GM23338 (cell line): ENCODE measurements around the gene GUCA2B.

ENCODE experiments used
- CTCF ChIP-seq, 2 experiments: fragments of 200-600 bp in 1 of 2; sonication (generic) in 1 of 2; conservative IDR thresholded peaks; 2 replicates each; pipeline versions ENCODE4 v1.5.1 to v1.6.1; 2016 to 2017; ENCODE audit warnings: antibody characterized with exemption in 2 of 2, low read depth in 2 of 2, mild to moderate bottlenecking in 2 of 2, moderate library complexity in 1 of 2
- EZH2phosphoT487 ChIP-seq: fragments of 200-600 bp; sonication (generic); IDR thresholded peaks from one replicate; pipeline ENCODE4 v1.8.1; 2018; ENCODE audit warnings: antibody characterized with exemption; ENCODE audit not compliant: unreplicated experiment
- POLR2AphosphoS5 ChIP-seq: IDR thresholded peaks from 2 replicates; pipeline ENCODE4 v1.6.1; 2016; ENCODE audit warnings: antibody characterized with exemption, low read depth
- ZNF114 ChIP-seq: fragments of 250-450 bp; sonication (Bioruptor Pico); IDR thresholded peaks from 2 replicates; pipeline ENCODE4 v1.5.0; 2020; ENCODE audit warnings: mild to moderate bottlenecking, moderate library complexity

DNA sequence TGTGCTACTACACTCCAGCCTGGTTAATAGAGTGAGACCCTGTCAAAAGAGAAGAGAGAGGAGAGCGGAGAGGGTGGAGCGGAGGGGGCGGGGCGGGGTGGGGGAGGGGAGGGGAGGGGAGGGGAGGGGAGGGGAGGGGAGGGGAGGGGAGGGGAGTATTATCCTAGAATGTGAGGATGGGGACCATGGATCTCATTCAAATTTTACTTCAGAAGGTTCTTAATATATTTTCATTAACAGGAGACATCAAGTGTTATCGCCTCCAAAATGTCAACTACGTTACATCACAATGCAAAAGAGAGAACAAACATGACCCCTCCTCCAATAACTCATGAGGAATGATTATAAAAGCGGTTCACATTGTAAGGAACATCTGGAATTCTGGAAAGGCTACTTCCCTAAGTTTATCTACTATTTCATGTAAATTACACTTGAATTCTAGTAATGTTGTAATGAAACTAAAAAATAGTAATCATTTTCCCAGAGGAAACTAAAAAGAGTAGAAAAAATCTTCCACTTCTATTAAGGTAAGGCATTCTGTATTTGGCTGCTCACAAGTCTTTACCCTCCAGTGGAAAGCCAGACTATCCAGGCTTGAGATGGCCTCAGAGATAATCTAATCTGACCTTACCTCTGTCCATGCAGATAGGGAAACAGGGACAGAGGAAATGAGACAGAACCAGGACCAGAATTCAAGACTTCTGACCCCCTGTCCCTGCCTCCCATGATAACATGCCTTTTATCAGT, 30.2 kb downstream of the GUCA2B start:
- no peak for TF ChIP-seq CTCF (conservative IDR thresholded peaks at IDR 0.05; ENCODE audit: low read depth in 2 of 2)
- TF ChIP-seq POLR2AphosphoS5, result no peak
- no peak for TF ChIP-seq EZH2phosphoT487
- no peak for TF ChIP-seq ZNF114
